Measurements from ENCODE around the gene PKD2. TPM values are rescaled to one million over a fixed set of nuclear protein-coding genes. Genes with fewer than 3 reads are reported as not detected.

PKD2 gene
- total and polyA plus RNA-seq, 2 donors (not counting 1 experiment from before 2014, with no cell fraction given): 109 to 158 TPM

- Histone ChIP-seq H3K9ac (ENCODE audit: insufficient read depth, low read length) (no peak overlapping the region), H3K36me3 (ENCODE audit: control insufficient read depth, insufficient read depth, low read length) (peaks cover 7% of the 10 kb centered on the region), H3K79me2 (ENCODE audit: control insufficient read depth, insufficient read depth, low read length) (no peaks in the 10 kb centered on the region), H3K27ac (ENCODE audit: insufficient read depth, low read length) (no peak overlapping the region), H4K20me1 (ENCODE audit: control insufficient read depth, extremely low read depth, insufficient read depth, low read length) (no peaks in the 10 kb centered on the region), H3K9me3 (ENCODE audit: control insufficient read depth, insufficient read depth, low read depth, low read length) (no peaks in the 10 kb centered on the region), H2AFZ (ENCODE audit: low read length) (no peak overlapping the region), H3K4me1 (ENCODE audit: control insufficient read depth, extremely low read depth, insufficient read depth, low read length) (no peaks in the 10 kb centered on the region), H3K4me2 (ENCODE audit: extremely low read depth, insufficient read depth, low read length) (no peak overlapping the region), H3K27me3 (ENCODE audit: control insufficient read depth, insufficient read depth, low read length) (no peaks in the 10 kb centered on the region), H3K4me3 (replicated peaks in 1 of 4; ENCODE audit: control extremely low read depth in 1 of 4, insufficient read depth in 1 of 4, low read depth in 3 of 4, low read length in 4 of 4) (no peak overlapping the region)
- TF ChIP-seq CTCF (conservative IDR thresholded peaks at IDR 0.05 in 1 of 2, IDR thresholded peaks at IDR 0.05 in 1 of 2; ENCODE audit: low read depth in 1 of 2, low read length in 2 of 2): no peak
- no peak for TF ChIP-seq EZH2 (IDR thresholded peaks at IDR 0.05; ENCODE audit: low read length, missing control alignments)
- no peak for DNase-seq (ENCODE audit: low read depth in 2 of 2)
These were observed 54.9 kb downstream of the PKD2 start for GRCh38 chr4:88062311-88062710.

GRCh38 chr4:88062843-88063242 lies 55.4 kb downstream of the PKD2 start:
- no peak for DNase-seq (ENCODE audit: low read depth in 2 of 2)
- Histone ChIP-seq H3K4me1 (ENCODE audit: control insufficient read depth, extremely low read depth, insufficient read depth, low read length) (no peaks in the 10 kb centered on the region), H3K27ac (ENCODE audit: insufficient read depth, low read length) (no peak overlapping the region), H3K4me2 (ENCODE audit: extremely low read depth, insufficient read depth, low read length) (no peak overlapping the region), H3K79me2 (ENCODE audit: control insufficient read depth, insufficient read depth, low read length) (no peaks in the 10 kb centered on the region), H3K36me3 (ENCODE audit: control insufficient read depth, insufficient read depth, low read length) (peaks cover 11% of the 10 kb centered on the region), H3K4me3 (replicated peaks in 1 of 4; ENCODE audit: control extremely low read depth in 1 of 4, insufficient read depth in 1 of 4, low read depth in 3 of 4, low read length in 4 of 4) (no peak overlapping the region), H3K27me3 (ENCODE audit: control insufficient read depth, insufficient read depth, low read length) (no peaks in the 10 kb centered on the region), H3K9ac (ENCODE audit: insufficient read depth, low read length) (no peak overlapping the region), H3K9me3 (ENCODE audit: control insufficient read depth, insufficient read depth, low read depth, low read length) (no peaks in the 10 kb centered on the region), H4K20me1 (ENCODE audit: control insufficient read depth, extremely low read depth, insufficient read depth, low read length) (no peaks in the 10 kb centered on the region), H2AFZ (ENCODE audit: low read length) (no peak overlapping the region)
- TF ChIP-seq CTCF (conservative IDR thresholded peaks at IDR 0.05 in 1 of 2, IDR thresholded peaks at IDR 0.05 in 1 of 2; ENCODE audit: low read depth in 1 of 2, low read length in 2 of 2) (no peak), EZH2 (IDR thresholded peaks at IDR 0.05; ENCODE audit: low read length, missing control alignments) (no peak)

- Histone ChIP-seq H3K9ac (ENCODE audit: insufficient read depth, low read length) (no peak overlapping the region), H3K4me2 (ENCODE audit: extremely low read depth, insufficient read depth, low read length) (no peak overlapping the region), H3K4me1 (ENCODE audit: control insufficient read depth, extremely low read depth, insufficient read depth, low read length) (no peaks in the 10 kb centered on the region), H2AFZ (ENCODE audit: low read length) (no peak overlapping the region), H3K27ac (ENCODE audit: insufficient read depth, low read length) (no peak overlapping the region), H3K36me3 (ENCODE audit: control insufficient read depth, insufficient read depth, low read length) (peaks cover 11% of the 10 kb centered on the region), H3K4me3 (replicated peaks in 1 of 4; ENCODE audit: control extremely low read depth in 1 of 4, insufficient read depth in 1 of 4, low read depth in 3 of 4, low read length in 4 of 4) (no peak overlapping the region), H3K9me3 (ENCODE audit: control insufficient read depth, insufficient read depth, low read depth, low read length) (no peaks in the 10 kb centered on the region), H3K27me3 (ENCODE audit: control insufficient read depth, insufficient read depth, low read length) (no peaks in the 10 kb centered on the region), H4K20me1 (ENCODE audit: control insufficient read depth, extremely low read depth, insufficient read depth, low read length) (no peaks in the 10 kb centered on the region), H3K79me2 (ENCODE audit: control insufficient read depth, insufficient read depth, low read length) (no peaks in the 10 kb centered on the region)
- no peak for DNase-seq (ENCODE audit: low read depth in 2 of 2)
- TF ChIP-seq EZH2 (IDR thresholded peaks at IDR 0.05; ENCODE audit: low read length, missing control alignments): no peak
These were observed 56.3 kb downstream of the PKD2 start for GRCh38 chr4:88063634-88064296.

All from fibroblast of lung (primary cell).